ENCODE results near the gene SCUBE1. TPM values are rescaled to one million over a fixed set of nuclear protein-coding genes. Genes with fewer than 3 reads are reported as not detected.

SCUBE1 gene
- polyA plus RNA-seq, 1 of the 3 experiments (the other 2 are of a cell fraction), result 0.56 TPM

- no peak for TF ChIP-seq USF1 (IDR thresholded peaks at IDR 0.05; ENCODE audit: borderline replicate concordance, low read depth)
Measured at GRCh38 chr22:43183496-43184277, 159.5 kb downstream of the SCUBE1 start (continued).

DNA sequence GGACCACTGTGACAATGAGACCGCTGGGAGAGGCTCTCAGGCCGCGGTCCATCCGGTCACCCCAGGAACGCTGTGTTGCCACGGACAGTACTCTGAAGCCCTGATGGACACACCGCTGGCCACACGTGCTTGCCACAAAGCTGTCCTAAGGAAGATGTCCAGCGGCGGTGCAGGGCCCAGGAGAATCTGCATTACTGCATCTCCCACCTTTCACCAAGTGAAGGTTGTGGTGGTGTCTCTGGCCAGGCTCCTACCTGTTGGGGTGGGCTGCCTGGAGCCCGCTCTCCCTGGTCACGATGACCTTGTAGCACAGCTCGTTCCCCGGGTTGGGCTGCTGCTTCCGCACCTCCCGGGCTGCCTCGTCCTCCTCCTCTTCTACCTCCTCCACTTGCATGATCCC is 160.4 kb downstream of the SCUBE1 start:
- DNase-seq, result no peak
- ChIA-PET POLR2A (no interaction called here), CTCF (no interaction called here)
- H3K4me1 ChIP-seq (ENCODE audit: control insufficient read depth in 1 of 2, insufficient read depth in 2 of 2, low read depth in 1 of 2, low read length in 1 of 2), result peaks cover 0 to 10% of the 10 kb centered on the region in 2 experiments; a peak in 1 of 4 replicates
- H3K9me3 ChIP-seq, result no peaks in the 10 kb centered on the region
- H3K4me3 ChIP-seq (ENCODE audit: low read depth in 2 of 2, low read length in 1 of 2), result no peak overlapping the region
- no peaks in the 10 kb centered on the region for H3K27me3 ChIP-seq (ENCODE audit: insufficient read depth)
- H3F3A ChIP-seq (replicated peaks; ENCODE audit: insufficient read depth), result peaks cover 2% of the 10 kb centered on the region
- peaks cover 0 to 9% of the 10 kb centered on the region in 2 experiments for H3K36me3 ChIP-seq (replicated peaks in 1 of 2; ENCODE audit: control insufficient read depth in 1 of 2, insufficient read depth in 2 of 2, low read length in 1 of 2)
- H3K79me2 ChIP-seq (ENCODE audit: insufficient read depth), result peaks cover 2% of the 10 kb centered on the region; the same call in 1 of the 2 replicates
- no peaks in the 10 kb centered on the region for H3K9me2 ChIP-seq
- H3K9ac ChIP-seq, result no peak overlapping the region
- H3K4me2 ChIP-seq, result no peak overlapping the region
- H4K20me1 ChIP-seq (ENCODE audit: insufficient read depth), result no peaks in the 10 kb centered on the region
- TF ChIP-seq TCF12 (IDR thresholded peaks at IDR 0.05), result no peak
- TF ChIP-seq TEAD4 (IDR thresholded peaks at IDR 0.05; ENCODE audit: borderline replicate concordance, insufficient read depth), result no peak
- no peak for TF ChIP-seq POLR2AphosphoS5 (IDR thresholded peaks at IDR 0.05; ENCODE audit: low read depth, low read length)
- no peak for TF ChIP-seq FOXJ3 (CRISPR knock-in tag; IDR thresholded peaks at IDR 0.05)
- H3K27ac ChIP-seq (ENCODE audit: low read depth in 2 of 2, low read length in 1 of 2), result no peak overlapping the region
- H2AFZ ChIP-seq (ENCODE audit: low read depth), result no peak overlapping the region
- WGBS (ENCODE audit: low lambda C conversion rate), result 100% methylated on average over 5 of the region's 17 CpGs

DNA sequence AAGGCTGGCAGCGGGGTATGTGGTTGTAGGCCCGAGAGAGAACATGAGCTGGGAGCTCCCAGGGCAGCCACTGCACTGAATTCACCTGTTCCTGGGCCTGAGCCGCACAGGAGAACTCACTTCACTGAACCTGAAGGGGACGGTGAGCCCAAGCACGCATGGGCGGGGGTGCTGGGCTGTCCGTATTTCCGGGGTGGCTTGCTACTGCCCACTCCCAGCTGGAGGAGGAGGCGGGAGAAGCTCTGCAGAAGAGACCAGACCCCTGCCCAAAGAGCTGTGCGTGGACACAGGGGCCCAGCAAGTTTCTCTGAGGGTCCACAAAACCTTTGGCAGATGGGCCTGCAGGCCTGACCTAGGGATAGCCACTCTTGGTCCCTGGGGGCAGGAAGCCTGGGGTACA is 161.1 kb downstream of the SCUBE1 start:
- H2AFZ ChIP-seq (ENCODE audit: low read depth), result no peak overlapping the region
- no peaks in the 10 kb centered on the region for H3K27me3 ChIP-seq (ENCODE audit: insufficient read depth)
- H3K36me3 ChIP-seq (replicated peaks in 1 of 2; ENCODE audit: control insufficient read depth in 1 of 2, insufficient read depth in 2 of 2, low read length in 1 of 2), result peaks cover 0 to 9% of the 10 kb centered on the region in 2 experiments
- peaks cover 0 to 10% of the 10 kb centered on the region in 2 experiments; a peak in 1 of 4 replicates for H3K4me1 ChIP-seq (ENCODE audit: control insufficient read depth in 1 of 2, insufficient read depth in 2 of 2, low read depth in 1 of 2, low read length in 1 of 2)
- TF ChIP-seq YY1 (IDR thresholded peaks at IDR 0.05; ENCODE audit: low read depth) (no peak), MEF2A (IDR thresholded peaks at IDR 0.05; ENCODE audit: borderline replicate concordance, low read depth) (no peak)
- no peak overlapping the region for H3K9ac ChIP-seq
- no peaks in the 10 kb centered on the region for H4K20me1 ChIP-seq (ENCODE audit: insufficient read depth)
- CTCF ChIA-PET, result no interaction called here
- H3K9me2 ChIP-seq, result no peaks in the 10 kb centered on the region
- no peaks in the 10 kb centered on the region for H3K9me3 ChIP-seq
- POLR2A ChIA-PET, result no interaction called here
- H3F3A ChIP-seq (replicated peaks; ENCODE audit: insufficient read depth), result no peaks in the 10 kb centered on the region
- H3K27ac ChIP-seq (ENCODE audit: low read depth in 2 of 2, low read length in 1 of 2), result no peak overlapping the region
- no peak overlapping the region for H3K4me2 ChIP-seq
- WGBS (ENCODE audit: low lambda C conversion rate), result no CpG with 5 or more reads among the region's 10 CpGs
- H3K79me2 ChIP-seq (ENCODE audit: insufficient read depth), result peaks cover 2% of the 10 kb centered on the region; the same call in 1 of the 2 replicates
- no peak for DNase-seq
- H3K4me3 ChIP-seq (ENCODE audit: low read depth in 2 of 2, low read length in 1 of 2), result no peak overlapping the region

All from SK-N-SH (cell line).